Activated CD8-positive, alpha-beta T cell treated with anti-CD3 and anti-CD28 coated beads for 36 hours (primary cell): Measurements from ENCODE around the gene KLC3. TPM values are rescaled to one million over a fixed set of nuclear protein-coding genes. Genes with fewer than 3 reads are reported as not detected.
A peak's percentile ranks its signal among the peaks of the same experiment; 100 is the strongest.

Experiments used
- ATAC-seq: fragments of 200-7000 bp; cut with Tn5 transposase; one replicate; pipeline ENCODE4 v1.10.0; 2021; ENCODE audit warnings: mild to moderate bottlenecking, moderate library complexity
- CTCF ChIA-PET: fragments of 350-600 bp; sonication (Branson Sonifier 250); formaldehyde crosslinking; loops from one replicate; lab custom pipeline; 2021; ENCODE audit warnings: antibody characterized with exemption; lab: Charles Lee
- POLR2A ChIA-PET: fragments of 350-600 bp; sonication (Branson Sonifier 250); formaldehyde crosslinking; loops from one replicate; lab custom pipeline; 2021; ENCODE audit warnings: antibody characterized with exemption; lab: Charles Lee
- DNase-seq: peaks from one replicate; pipeline ENCODE4 v3.0.0-alpha.2; 2020
- H3K27ac Mint-ChIP-seq: one replicate; pipeline ENCODE4 v1.8.0; 2021; ENCODE audit warnings: mild to moderate bottlenecking, mixed read lengths
- H3K27me3 Mint-ChIP-seq: one replicate; pipeline ENCODE4 v1.8.0; 2021; ENCODE audit warnings: mixed read lengths
- H3K36me3 Mint-ChIP-seq: one replicate; pipeline ENCODE4 v1.8.0; 2021; ENCODE audit warnings: low read depth, mixed read lengths
- H3K4me1 Mint-ChIP-seq: one replicate; pipeline ENCODE4 v1.8.0; 2021; ENCODE audit warnings: low read depth, mixed read lengths
- H3K4me3 Mint-ChIP-seq: one replicate; pipeline ENCODE4 v1.8.0; 2021; ENCODE audit warnings: mild to moderate bottlenecking, moderate library complexity, mixed read lengths
- H3K9me3 Mint-ChIP-seq: one replicate; pipeline ENCODE4 v1.8.0; 2021; ENCODE audit warnings: mixed read lengths
- intact Hi-C: fragments of 100-400 bp; cut with micrococcal nuclease; formaldehyde crosslinking; loops from one replicate; pipeline ENCODE4 v1.10.0; 2022
- total RNA-seq, 2 experiments: library from RNA; stranded (reverse); gene quantifications; one replicate each; pipeline ENCODE4 v1.2.3, GENCODE V29; 2021
- TF ChIP-seq, protein P1 (sequence below): fragments of 200-600 bp; IDR thresholded peaks from one replicate; pipeline ENCODE4 v1.8.0; 2022; ENCODE audit warnings: antibody characterized with exemption, mild to moderate bottlenecking

Gene KLC3
- total RNA-seq, 2 experiments from 2014 or later = not detected

DNA sequence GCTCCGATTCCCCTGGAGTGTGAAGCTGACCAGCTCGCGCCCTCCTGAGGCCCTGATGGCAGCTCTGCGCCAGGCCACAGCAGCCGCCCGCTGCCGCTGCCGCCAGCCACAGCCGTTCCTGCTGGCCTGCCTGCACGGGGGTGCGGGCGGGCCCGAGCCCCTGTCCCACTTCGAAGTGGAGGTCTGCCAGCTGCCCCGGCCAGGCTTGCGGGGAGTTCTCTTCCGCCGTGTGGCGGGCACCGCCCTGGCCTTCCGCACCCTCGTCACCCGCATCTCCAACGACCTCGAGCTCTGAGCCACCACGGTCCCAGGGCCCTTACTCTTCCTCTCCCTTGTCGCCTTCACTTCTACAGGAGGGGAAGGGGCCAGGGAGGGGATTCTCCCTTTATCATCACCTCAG lies 38.1 kb upstream of the KLC3 start:
- TF ChIP-seq, protein P1, sequence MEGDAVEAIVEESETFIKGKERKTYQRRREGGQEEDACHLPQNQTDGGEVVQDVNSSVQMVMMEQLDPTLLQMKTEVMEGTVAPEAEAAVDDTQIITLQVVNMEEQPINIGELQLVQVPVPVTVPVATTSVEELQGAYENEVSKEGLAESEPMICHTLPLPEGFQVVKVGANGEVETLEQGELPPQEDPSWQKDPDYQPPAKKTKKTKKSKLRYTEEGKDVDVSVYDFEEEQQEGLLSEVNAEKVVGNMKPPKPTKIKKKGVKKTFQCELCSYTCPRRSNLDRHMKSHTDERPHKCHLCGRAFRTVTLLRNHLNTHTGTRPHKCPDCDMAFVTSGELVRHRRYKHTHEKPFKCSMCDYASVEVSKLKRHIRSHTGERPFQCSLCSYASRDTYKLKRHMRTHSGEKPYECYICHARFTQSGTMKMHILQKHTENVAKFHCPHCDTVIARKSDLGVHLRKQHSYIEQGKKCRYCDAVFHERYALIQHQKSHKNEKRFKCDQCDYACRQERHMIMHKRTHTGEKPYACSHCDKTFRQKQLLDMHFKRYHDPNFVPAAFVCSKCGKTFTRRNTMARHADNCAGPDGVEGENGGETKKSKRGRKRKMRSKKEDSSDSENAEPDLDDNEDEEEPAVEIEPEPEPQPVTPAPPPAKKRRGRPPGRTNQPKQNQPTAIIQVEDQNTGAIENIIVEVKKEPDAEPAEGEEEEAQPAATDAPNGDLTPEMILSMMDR = no peak
- no peaks in the 10 kb centered on the region for H3K27me3 Mint-ChIP-seq
- H3K27ac Mint-ChIP-seq = no peak overlapping the region
- CTCF ChIA-PET = interaction anchor here (1.0 kb wide), 1 partner anchor 37 kb away, joined by 3 read pairs; no protein-coding TSS in a partner anchor
- H3K9me3 Mint-ChIP-seq = no peaks in the 10 kb centered on the region
- H3K4me1 Mint-ChIP-seq = no peaks in the 10 kb centered on the region
- ATAC-seq = no peak
- intact Hi-C loops = no loop called here
- no peak for DNase-seq
- no peak overlapping the region for H3K4me3 Mint-ChIP-seq
- POLR2A ChIA-PET = no interaction called here
- peaks cover 2% of the 10 kb centered on the region for H3K36me3 Mint-ChIP-seq

DNA sequence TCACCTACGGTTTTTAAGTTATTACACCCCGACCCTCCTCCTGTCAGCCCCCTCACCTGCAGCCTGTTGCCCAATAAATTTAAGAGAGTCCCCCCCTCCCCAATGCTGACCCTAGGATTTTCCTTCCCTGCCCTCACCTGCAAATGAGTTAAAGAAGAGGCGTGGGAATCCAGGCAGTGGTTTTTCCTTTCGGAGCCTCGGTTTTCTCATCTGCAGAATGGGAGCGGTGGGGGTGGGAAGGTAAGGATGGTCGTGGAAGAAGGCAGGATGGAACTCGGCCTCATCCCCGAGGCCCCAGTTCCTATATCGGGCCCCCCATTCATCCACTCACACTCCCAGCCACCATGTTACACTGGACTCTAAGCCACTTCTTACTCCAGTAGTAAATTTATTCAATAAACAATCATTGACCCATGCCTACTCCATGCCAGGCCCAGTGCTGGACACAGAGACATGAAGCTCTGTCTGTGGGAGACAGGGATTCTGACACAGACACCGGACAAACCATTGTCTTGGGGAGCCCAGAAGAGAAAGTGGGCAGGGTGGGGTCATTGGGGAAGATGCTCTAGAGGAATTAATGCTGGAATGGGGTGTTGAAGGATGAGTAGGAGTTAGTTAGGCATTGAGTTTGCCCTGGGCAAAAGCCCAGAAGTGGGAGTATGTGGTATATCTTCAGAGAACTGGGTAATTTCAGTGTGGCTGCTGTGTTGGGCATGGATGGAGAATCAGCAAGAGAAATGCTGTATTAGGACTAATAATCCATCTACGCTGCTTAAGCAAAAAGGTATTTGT lies 37.1 kb upstream of the KLC3 start:
- no peak for DNase-seq
- no peak for ATAC-seq
- intact Hi-C loops = no loop called here
- H3K36me3 Mint-ChIP-seq = peaks cover 2% of the 10 kb centered on the region
- no peaks in the 10 kb centered on the region for H3K9me3 Mint-ChIP-seq
- no peak overlapping the region for H3K4me3 Mint-ChIP-seq
- ChIA-PET CTCF (no interaction called here), POLR2A (interaction anchor here (0.6 kb wide), 2 partner anchors 34 to 531 kb away, joined by 4 read pairs; no protein-coding TSS in a partner anchor)
- no peaks in the 10 kb centered on the region for H3K4me1 Mint-ChIP-seq
- H3K27ac Mint-ChIP-seq = no peak overlapping the region
- H3K27me3 Mint-ChIP-seq = no peaks in the 10 kb centered on the region
- TF ChIP-seq, protein P1 = no peak

- H3K4me1 Mint-ChIP-seq = no peaks in the 10 kb centered on the region
- CTCF ChIA-PET = interaction anchor here (0.7 kb wide), 1 partner anchor 34 kb away, joined by 3 read pairs; no protein-coding TSS in a partner anchor
- TF ChIP-seq, protein P1 = no peak
- no peak for DNase-seq
- H3K27me3 Mint-ChIP-seq = no peaks in the 10 kb centered on the region
- peaks cover 2% of the 10 kb centered on the region for H3K36me3 Mint-ChIP-seq
- no peak overlapping the region for H3K4me3 Mint-ChIP-seq
- no peak for ATAC-seq
- POLR2A ChIA-PET = interaction anchor here (0.6 kb wide), 1 partner anchor 35 kb away, joined by 4 read pairs; no protein-coding TSS in a partner anchor
- H3K9me3 Mint-ChIP-seq = no peaks in the 10 kb centered on the region
- intact Hi-C loops = no loop called here
- H3K27ac Mint-ChIP-seq = no peak overlapping the region
Observed at GRCh38 chr19:45304141-45304926, 36.2 kb upstream of the KLC3 start.

- Mint-ChIP-seq H3K4me3 (no peak overlapping the region), H3K36me3 (peaks cover 2% of the 10 kb centered on the region), H3K4me1 (no peaks in the 10 kb centered on the region), H3K27me3 (no peaks in the 10 kb centered on the region), H3K9me3 (no peaks in the 10 kb centered on the region), H3K27ac (no peak overlapping the region)
- CTCF ChIA-PET = interaction anchor here (0.7 kb wide), 1 partner anchor 33 kb away, joined by 3 read pairs; no protein-coding TSS in a partner anchor
- no peak for ATAC-seq
- POLR2A ChIA-PET = no interaction called here
- intact Hi-C loops = no loop called here
- TF ChIP-seq, protein P1 = no peak
- DNase-seq = no peak
Observed at GRCh38 chr19:45305007-45305406, 35.5 kb upstream of the KLC3 start.

GRCh38 chr19:45305421-45305820 lies 35.1 kb upstream of the KLC3 start:
- Mint-ChIP-seq H3K36me3 (no peaks in the 10 kb centered on the region), H3K27ac (no peak overlapping the region), H3K4me3 (no peak overlapping the region), H3K9me3 (no peaks in the 10 kb centered on the region), H3K27me3 (no peaks in the 10 kb centered on the region), H3K4me1 (no peaks in the 10 kb centered on the region)
- DNase-seq (peak; percentile 12), ATAC-seq (no peak)
- intact Hi-C loops = no loop called here
- ChIA-PET CTCF (no interaction called here), POLR2A (no interaction called here)
- TF ChIP-seq, protein P1 = no peak
